Trophoblast cell (in vitro differentiated cells and primary cell): ENCODE results near the gene FRMD1.

Experiments used
- DNase-seq, 2 donors: peaks; one replicate each; pipeline ENCODE4 v3.0.0-alpha.2; 2016
- H2AFZ ChIP-seq: 2 replicates; pipeline ENCODE4 v1.6.1; 2013; ENCODE audit warnings: low read length, moderate library complexity, mild to moderate bottlenecking; ENCODE audit not compliant: insufficient read depth, poor library complexity
- H2AK5ac ChIP-seq: 2 replicates; pipeline ENCODE4 v1.6.1; 2013; ENCODE audit warnings: mild to moderate bottlenecking, low read length
- H2BK120ac ChIP-seq: 2 replicates; pipeline ENCODE4 v1.6.1; 2013; ENCODE audit warnings: low read length, mild to moderate bottlenecking, moderate library complexity; ENCODE audit not compliant: insufficient read depth, poor library complexity
- H2BK12ac ChIP-seq: 2 replicates; pipeline ENCODE4 v1.6.1; 2013; ENCODE audit warnings: mild to moderate bottlenecking, low read length, moderate library complexity
- H2BK5ac ChIP-seq: 2 replicates; pipeline ENCODE4 v1.6.1; 2013; ENCODE audit warnings: low read length, low read depth, moderate library complexity, mild to moderate bottlenecking; ENCODE audit not compliant: poor library complexity
- H3K14ac ChIP-seq: 2 replicates; pipeline ENCODE4 v1.6.1; 2013; ENCODE audit warnings: mild to moderate bottlenecking, low read length
- H3K18ac ChIP-seq: 2 replicates; pipeline ENCODE4 v1.6.1; 2013; ENCODE audit warnings: mild to moderate bottlenecking, low read length
- H3K23ac ChIP-seq: 2 replicates; pipeline ENCODE4 v1.6.1; 2013; ENCODE audit warnings: low read length
- H3K27ac ChIP-seq: 2 replicates; pipeline ENCODE4 v1.5.1; 2013; ENCODE audit warnings: low read depth, mild to moderate bottlenecking, inconsistent platforms, low read length, moderate library complexity
- H3K27me3 ChIP-seq: 2 replicates; pipeline ENCODE4 v1.6.1; 2013; ENCODE audit warnings: inconsistent platforms, mild to moderate bottlenecking, low read length, moderate library complexity; ENCODE audit not compliant: insufficient read depth
- H3K36me3 ChIP-seq, 2 experiments: 1 replicate in 1 of 2; 2 replicates in 1 of 2; pipeline ENCODE4 v1.6.1; 2013; ENCODE audit warnings: low read length in 2 of 2, mild to moderate bottlenecking in 2 of 2, moderate library complexity in 1 of 2; ENCODE audit not compliant: insufficient read depth in 2 of 2, control insufficient read depth in 1 of 2
- H3K4ac ChIP-seq: 2 replicates; pipeline ENCODE4 v1.6.1; 2013; ENCODE audit warnings: low read depth, mild to moderate bottlenecking, low read length, moderate library complexity
- H3K4me1 ChIP-seq, 2 experiments: 1 replicate in 1 of 2; 2 replicates in 1 of 2; pipeline ENCODE4 v1.6.1; 2013; ENCODE audit warnings: low read length in 2 of 2, mild to moderate bottlenecking in 2 of 2, moderate library complexity in 1 of 2; ENCODE audit not compliant: insufficient read depth in 2 of 2, control insufficient read depth in 1 of 2
- H3K4me2 ChIP-seq: 2 replicates; pipeline ENCODE4 v1.6.1; 2013; ENCODE audit warnings: inconsistent platforms, mild to moderate bottlenecking, low read length, moderate library complexity
- H3K4me3 ChIP-seq: 2 replicates; pipeline ENCODE4 v1.5.1; 2013; ENCODE audit warnings: mild to moderate bottlenecking, low read depth, low read length, inconsistent platforms
- H3K79me1 ChIP-seq: one replicate; pipeline ENCODE4 v1.6.1; 2013; ENCODE audit warnings: low read length
- H3K79me2 ChIP-seq: 2 replicates; pipeline ENCODE4 v1.6.1; 2013; ENCODE audit warnings: low read length, mild to moderate bottlenecking; ENCODE audit not compliant: control insufficient read depth, insufficient read depth, poor library complexity
- H3K9ac ChIP-seq: 2 replicates; pipeline ENCODE4 v1.6.1; 2013; ENCODE audit warnings: mild to moderate bottlenecking, low read length
- H3K9me3 ChIP-seq: 2 replicates; pipeline ENCODE4 v1.6.1; 2013; ENCODE audit warnings: low read depth, mild to moderate bottlenecking, control low read depth, inconsistent platforms, low read length; ENCODE audit not compliant: insufficient read depth
- H4K12ac ChIP-seq: 2 replicates; pipeline ENCODE4 v1.6.1; 2013; ENCODE audit warnings: low read depth, mild to moderate bottlenecking, low read length, moderate library complexity
- H4K8ac ChIP-seq: 2 replicates; pipeline ENCODE4 v1.6.1; 2013; ENCODE audit warnings: low read depth, mild to moderate bottlenecking, low read length, moderate library complexity
- H4K91ac ChIP-seq: one replicate; pipeline ENCODE4 v1.6.1; 2013; ENCODE audit warnings: low read depth, mild to moderate bottlenecking, low read length, moderate library complexity
- WGBS: extraction: QIAGEN DNeasy Blood & Tissue Kit; methylation state at CpG from one replicate; pipeline ENCODE4 v1.1.7; 2013; ENCODE audit warnings: missing lambda C conversion rate; ENCODE audit not compliant: insufficient read length, insufficient coverage; ENCODE audit errors: extremely low coverage; 5-methylcytosine and 5-hydroxymethylcytosine counted together

The FRMD1 gene

GRCh38 chr6:168086066-168086465 is 7.1 kb upstream of the FRMD1 start:
- Histone ChIP-seq H3K18ac (no peak overlapping the region), H3K4me2 (no peak overlapping the region), H2BK12ac (no peak overlapping the region), H3K9me3 (peaks cover 4% of the 10 kb centered on the region), H3K4me1 (peaks cover 15 to 16% of the 10 kb centered on the region in 2 experiments), H3K79me1 (peaks cover 4% of the 10 kb centered on the region), H3K36me3 (no peaks in the 10 kb centered on the region), H3K9ac (no peak overlapping the region), H3K27ac (no peak overlapping the region), H2AK5ac (no peak overlapping the region), H4K91ac (no peak overlapping the region), H3K4ac (no peak overlapping the region), H2AFZ (no peak overlapping the region), H2BK5ac (no peak overlapping the region), H4K8ac (no peak overlapping the region), H3K79me2 (no peaks in the 10 kb centered on the region), H3K23ac (no peak overlapping the region), H3K4me3 (no peak overlapping the region), H3K27me3 (no peaks in the 10 kb centered on the region), H4K12ac (no peak overlapping the region), H3K14ac (no peak overlapping the region), H2BK120ac (no peak overlapping the region)
- WGBS = no CpG with 5 or more reads among the region's 10 CpGs
- no peak for DNase-seq

DNA sequence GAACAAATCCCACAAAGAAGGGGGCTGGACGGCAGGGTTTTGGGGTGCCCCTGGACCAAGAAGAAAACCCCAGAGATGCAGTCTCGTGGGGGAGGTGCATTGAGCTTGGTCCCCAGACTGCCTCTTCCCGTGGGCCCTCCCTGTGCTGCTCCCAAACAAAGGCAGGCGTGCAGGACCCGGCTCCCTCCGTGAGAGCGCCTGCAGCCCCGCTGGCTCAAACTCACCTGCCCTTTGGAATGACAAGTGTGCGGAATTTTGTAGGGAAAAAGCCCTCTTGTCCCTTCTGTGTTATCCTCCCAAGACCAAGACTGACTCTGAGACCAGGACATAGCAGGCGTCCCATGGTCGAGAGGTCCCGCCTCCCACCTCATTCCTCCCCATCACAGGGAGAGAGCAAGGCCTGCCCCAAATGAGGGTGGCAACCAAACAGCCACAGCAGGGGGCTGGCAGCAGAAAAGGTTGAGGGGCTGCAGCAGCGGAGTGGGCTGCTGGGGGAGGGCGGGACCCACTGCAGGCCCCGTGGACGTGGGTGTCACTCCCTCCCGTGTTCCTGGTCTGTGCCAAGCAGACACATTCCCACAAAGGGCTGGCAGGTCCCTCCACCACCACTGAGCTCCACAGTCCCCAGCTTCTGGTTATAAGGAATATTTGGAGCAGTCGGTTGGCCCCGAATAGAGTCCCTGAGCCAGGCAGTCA is 5.6 kb upstream of the FRMD1 start:
- no peak overlapping the region for H3K23ac ChIP-seq
- no peak overlapping the region for H3K9ac ChIP-seq
- H2BK120ac ChIP-seq = no peak overlapping the region
- no peaks in the 10 kb centered on the region for H3K27me3 ChIP-seq
- H3K36me3 ChIP-seq = no peaks in the 10 kb centered on the region
- no peak for DNase-seq
- no peak overlapping the region for H3K4me3 ChIP-seq
- H3K79me1 ChIP-seq = peaks cover 4% of the 10 kb centered on the region
- no peaks in the 10 kb centered on the region for H3K79me2 ChIP-seq
- H3K9me3 ChIP-seq = peaks cover 4% of the 10 kb centered on the region
- no peak overlapping the region for H4K12ac ChIP-seq
- no peak overlapping the region for H4K8ac ChIP-seq
- H2BK5ac ChIP-seq = no peak overlapping the region
- no peak overlapping the region for H3K4me2 ChIP-seq
- H3K4ac ChIP-seq = no peak overlapping the region
- H2BK12ac ChIP-seq = no peak overlapping the region
- peaks cover 15 to 16% of the 10 kb centered on the region in 2 experiments for H3K4me1 ChIP-seq
- no peak overlapping the region for H2AFZ ChIP-seq
- no peak overlapping the region for H2AK5ac ChIP-seq
- no peak overlapping the region for H3K18ac ChIP-seq
- no CpG with 5 or more reads among the region's 19 CpGs for WGBS
- H3K27ac ChIP-seq = no peak overlapping the region
- no peak overlapping the region for H4K91ac ChIP-seq
- no peak overlapping the region for H3K14ac ChIP-seq

DNA sequence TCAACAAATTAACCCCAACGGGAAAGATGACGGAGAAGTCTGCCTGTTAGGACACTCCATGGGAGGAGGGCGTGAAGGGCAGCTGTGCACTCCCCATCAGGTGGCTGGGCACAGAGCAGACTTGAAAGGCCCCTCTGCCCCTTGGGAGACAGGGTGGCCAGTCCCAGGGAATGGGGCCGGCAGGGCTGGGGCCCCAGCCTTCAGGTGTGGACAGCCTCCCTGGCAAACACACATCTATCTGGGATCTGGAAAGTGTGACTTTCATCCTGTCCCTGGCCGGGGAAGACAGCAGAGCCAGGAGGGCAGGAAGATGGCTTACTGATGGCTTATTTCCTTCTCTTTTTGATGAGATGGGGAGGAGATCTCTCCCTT is 4.5 kb upstream of the FRMD1 start:
- Histone ChIP-seq H3K36me3 (no peaks in the 10 kb centered on the region), H4K12ac (no peak overlapping the region), H2AK5ac (no peak overlapping the region), H3K9me3 (peaks cover 4% of the 10 kb centered on the region), H3K79me2 (no peaks in the 10 kb centered on the region), H3K27me3 (no peaks in the 10 kb centered on the region), H3K9ac (no peak overlapping the region), H3K23ac (no peak overlapping the region), H2BK120ac (no peak overlapping the region), H4K8ac (no peak overlapping the region), H2BK5ac (no peak overlapping the region), H3K14ac (no peak overlapping the region), H3K4ac (no peak overlapping the region), H3K18ac (no peak overlapping the region), H3K27ac (no peak overlapping the region), H2BK12ac (no peak overlapping the region), H3K4me2 (no peak overlapping the region), H3K4me1 (peaks cover 9 to 10% of the 10 kb centered on the region in 2 experiments), H3K79me1 (peaks cover 4% of the 10 kb centered on the region), H2AFZ (no peak overlapping the region), H4K91ac (no peak overlapping the region), H3K4me3 (no peak overlapping the region)
- no peak for DNase-seq
- WGBS = no CpG with 5 or more reads among the region's 5 CpGs

- no peak overlapping the region for H3K14ac ChIP-seq
- no peak overlapping the region for H4K12ac ChIP-seq
- H4K8ac ChIP-seq = no peak overlapping the region
- no peak overlapping the region for H2BK120ac ChIP-seq
- H3K36me3 ChIP-seq = no peaks in the 10 kb centered on the region
- no peak overlapping the region for H3K4ac ChIP-seq
- no peak overlapping the region for H3K23ac ChIP-seq
- H3K9me3 ChIP-seq = peaks cover 4% of the 10 kb centered on the region
- H3K4me2 ChIP-seq = no peak overlapping the region
- no peak overlapping the region for H3K9ac ChIP-seq
- H3K4me3 ChIP-seq = peak overlapping the region; percentile 23
- H3K79me2 ChIP-seq = no peaks in the 10 kb centered on the region
- peaks cover 6% of the 10 kb centered on the region in 2 experiments for H3K4me1 ChIP-seq
- no peak for DNase-seq
- H3K79me1 ChIP-seq = peaks cover 4% of the 10 kb centered on the region
- no peak overlapping the region for H3K18ac ChIP-seq
- H3K27ac ChIP-seq = no peak overlapping the region
- no peaks in the 10 kb centered on the region for H3K27me3 ChIP-seq
- no peak overlapping the region for H2BK5ac ChIP-seq
- WGBS = no CpG with 5 or more reads among the region's 17 CpGs
- no peak overlapping the region for H2AK5ac ChIP-seq
- H2AFZ ChIP-seq = no peak overlapping the region
- no peak overlapping the region for H4K91ac ChIP-seq
- no peak overlapping the region for H2BK12ac ChIP-seq
These were observed 4.0 kb upstream of the FRMD1 start for GRCh38 chr6:168082860-168083513.
